ENCODE measurements around the gene METTL22. TPM values are rescaled to one million over a fixed set of nuclear protein-coding genes. Genes with fewer than 3 reads are reported as not detected.
A peak's percentile ranks its signal among the peaks of the same experiment; 100 is the strongest.

METTL22 gene
- total RNA-seq, 4 donors from 2014 or later: 20.2 to 70.3 (median 45.4) TPM

DNA sequence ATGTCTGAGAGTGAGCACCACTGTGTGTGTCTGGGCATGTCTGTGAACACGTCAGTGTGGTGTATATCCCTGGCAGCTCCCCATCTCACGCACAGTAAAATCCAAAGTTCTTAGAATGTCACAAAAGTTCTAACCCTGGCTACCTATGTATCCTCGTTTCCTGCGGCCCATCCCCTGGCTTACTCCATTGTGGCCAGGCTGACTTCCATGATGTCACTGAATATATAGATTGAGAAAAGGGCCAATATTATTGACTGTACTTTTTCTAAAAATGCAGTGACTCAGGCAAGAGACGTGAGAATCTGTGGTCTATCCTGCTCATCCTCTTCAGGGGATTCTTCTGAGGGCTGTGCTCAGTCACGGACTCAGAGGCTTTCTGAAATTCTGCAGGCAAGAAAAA lies 963 bp upstream of the METTL22 start:
- intact Hi-C loops (cut with DNase I; ENCODE audit: low total_unique reads): no loop called here
- H3K4me3 ChIP-seq: no peak overlapping the region
- DNase-seq: no peak
- no peaks in the 10 kb centered on the region for H3K9me3 ChIP-seq
- H3K4me1 ChIP-seq: no peaks in the 10 kb centered on the region
- H3K27ac ChIP-seq: no peak overlapping the region
- H3K27me3 ChIP-seq: no peaks in the 10 kb centered on the region
- no peaks in the 10 kb centered on the region for H3K36me3 ChIP-seq
- TF ChIP-seq, protein P1, sequence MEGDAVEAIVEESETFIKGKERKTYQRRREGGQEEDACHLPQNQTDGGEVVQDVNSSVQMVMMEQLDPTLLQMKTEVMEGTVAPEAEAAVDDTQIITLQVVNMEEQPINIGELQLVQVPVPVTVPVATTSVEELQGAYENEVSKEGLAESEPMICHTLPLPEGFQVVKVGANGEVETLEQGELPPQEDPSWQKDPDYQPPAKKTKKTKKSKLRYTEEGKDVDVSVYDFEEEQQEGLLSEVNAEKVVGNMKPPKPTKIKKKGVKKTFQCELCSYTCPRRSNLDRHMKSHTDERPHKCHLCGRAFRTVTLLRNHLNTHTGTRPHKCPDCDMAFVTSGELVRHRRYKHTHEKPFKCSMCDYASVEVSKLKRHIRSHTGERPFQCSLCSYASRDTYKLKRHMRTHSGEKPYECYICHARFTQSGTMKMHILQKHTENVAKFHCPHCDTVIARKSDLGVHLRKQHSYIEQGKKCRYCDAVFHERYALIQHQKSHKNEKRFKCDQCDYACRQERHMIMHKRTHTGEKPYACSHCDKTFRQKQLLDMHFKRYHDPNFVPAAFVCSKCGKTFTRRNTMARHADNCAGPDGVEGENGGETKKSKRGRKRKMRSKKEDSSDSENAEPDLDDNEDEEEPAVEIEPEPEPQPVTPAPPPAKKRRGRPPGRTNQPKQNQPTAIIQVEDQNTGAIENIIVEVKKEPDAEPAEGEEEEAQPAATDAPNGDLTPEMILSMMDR (IDR thresholded peaks at IDR 0.05): no peak
- TF ChIP-seq POLR2A (IDR thresholded peaks at IDR 0.05): no peak

- Histone ChIP-seq H3K4me1 (no peaks in the 10 kb centered on the region), H3K27ac (peak overlapping the region; percentile 75 to 84), H3K4me3 (peak overlapping the region; percentile 87 to 90), H3K9me3 (no peaks in the 10 kb centered on the region), H3K27me3 (no peaks in the 10 kb centered on the region), H3K36me3 (no peaks in the 10 kb centered on the region)
- DNase-seq: no peak
- TF ChIP-seq POLR2A (IDR thresholded peaks at IDR 0.05): no peak
- TF ChIP-seq, protein P1 (IDR thresholded peaks at IDR 0.05): no peak
- intact Hi-C loops (cut with DNase I; ENCODE audit: low total_unique reads): no loop called here
Measured at GRCh38 chr16:8621222-8621571, 301 bp upstream of the METTL22 start.

- H3K9me3 ChIP-seq: no peaks in the 10 kb centered on the region
- H3K27ac ChIP-seq: peak overlapping the region; percentile 75 to 84
- H3K27me3 ChIP-seq: no peaks in the 10 kb centered on the region
- H3K4me3 ChIP-seq: peak overlapping the region; percentile 87 to 90
- TF ChIP-seq, protein P1 (IDR thresholded peaks at IDR 0.05): no peak
- no peak for TF ChIP-seq POLR2A (IDR thresholded peaks at IDR 0.05)
- H3K36me3 ChIP-seq: no peaks in the 10 kb centered on the region
- intact Hi-C loops (cut with DNase I; ENCODE audit: low total_unique reads): no loop called here
- H3K4me1 ChIP-seq: no peaks in the 10 kb centered on the region
- DNase-seq: no peak
Measured at GRCh38 chr16:8622315-8622656, 788 bp downstream of the METTL22 start.

DNA sequence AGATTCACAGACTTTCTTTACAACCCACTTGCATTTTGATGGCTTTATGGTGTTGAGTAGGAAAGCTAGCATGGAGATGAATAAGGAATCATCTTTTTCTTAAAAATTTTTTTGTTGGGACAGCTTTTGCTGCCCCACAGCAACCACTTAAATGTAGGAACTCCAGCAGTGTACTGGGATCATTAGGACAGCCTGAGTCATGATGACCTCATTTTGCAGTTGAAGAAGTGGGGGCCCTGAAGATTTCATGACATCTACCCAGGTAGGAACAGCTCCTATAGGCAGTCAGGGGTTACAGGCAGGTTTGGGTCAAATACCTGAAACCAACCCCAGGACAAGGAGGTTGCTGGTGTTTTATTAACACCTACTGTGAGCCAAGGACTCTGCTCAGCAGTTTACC lies 2.1 kb downstream of the METTL22 start:
- TF ChIP-seq POLR2A (IDR thresholded peaks at IDR 0.05): no peak
- TF ChIP-seq, protein P1 (IDR thresholded peaks at IDR 0.05): no peak
- H3K4me3 ChIP-seq: no peak overlapping the region
- no peak overlapping the region for H3K27ac ChIP-seq
- no peak for DNase-seq
- intact Hi-C loops (cut with DNase I; ENCODE audit: low total_unique reads): no loop called here
- no peaks in the 10 kb centered on the region for H3K4me1 ChIP-seq
- H3K27me3 ChIP-seq: no peaks in the 10 kb centered on the region
- H3K9me3 ChIP-seq: no peaks in the 10 kb centered on the region
- no peaks in the 10 kb centered on the region for H3K36me3 ChIP-seq

DNA sequence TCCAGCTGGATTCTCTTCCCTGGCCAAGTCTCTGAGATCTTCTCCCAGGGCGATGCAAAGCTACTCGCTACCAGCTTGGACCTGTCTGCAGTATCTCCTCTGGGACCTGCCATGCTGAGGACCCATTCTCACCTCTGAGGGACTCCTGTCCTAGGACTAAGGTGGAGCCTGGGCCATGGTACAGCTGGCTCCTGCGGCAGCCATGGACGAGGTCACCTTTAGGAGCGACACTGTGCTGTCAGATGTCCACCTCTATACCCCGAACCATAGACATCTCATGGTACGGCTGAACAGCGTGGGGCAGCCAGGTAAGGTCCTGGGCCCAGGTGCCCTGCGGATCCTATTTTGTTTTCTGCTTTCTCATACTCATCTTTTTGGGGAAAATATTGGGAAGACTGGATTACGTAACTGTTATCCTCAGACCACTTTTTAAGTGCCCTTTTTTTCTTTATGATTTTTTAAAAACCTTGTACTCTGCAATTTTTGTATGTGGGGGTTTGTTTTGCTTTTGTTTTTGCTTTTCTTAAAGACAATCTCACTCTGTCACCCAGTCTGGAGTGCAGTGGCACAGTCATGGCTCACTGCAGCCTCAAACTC lies 4.1 kb downstream of the METTL22 start:
- TF ChIP-seq POLR2A (IDR thresholded peaks at IDR 0.05): no peak
- TF ChIP-seq, protein P1 (IDR thresholded peaks at IDR 0.05): no peak
- H3K27ac ChIP-seq: no peak overlapping the region
- intact Hi-C loops (cut with DNase I; ENCODE audit: low total_unique reads): no loop called here
- H3K9me3 ChIP-seq: no peaks in the 10 kb centered on the region
- H3K27me3 ChIP-seq: no peaks in the 10 kb centered on the region
- no peak for DNase-seq
- H3K4me3 ChIP-seq: no peak overlapping the region
- no peaks in the 10 kb centered on the region for H3K36me3 ChIP-seq
- no peaks in the 10 kb centered on the region for H3K4me1 ChIP-seq
